Thoracic aorta (tissue), 2 donors: ENCODE results near the gene GRHPR. TPM values are rescaled to one million over a fixed set of nuclear protein-coding genes. Genes with fewer than 3 reads are reported as not detected.

Experiments
- ATAC-seq: fragments of 150-250 bp; one replicate; pipeline ENCODE4 v1.8.0; 2017; ENCODE audit warnings: low read depth; ENCODE audit not compliant: insufficient number of reproducible peaks, low FRiP score
- DNase-seq: peaks from one replicate; pipeline ENCODE4 v3.0.0-alpha.2; 2020; ENCODE audit warnings: low spot score
- H3K27ac ChIP-seq, 2 donors: fragments of 200-600 bp; sonication (generic); 1 replicate in 1 of 2; 2 replicates in 1 of 2; pipeline ENCODE4 v1.5.1; 2016; ENCODE audit warnings: mild to moderate bottlenecking in 2 of 2, moderate library complexity in 2 of 2
- H3K27me3 ChIP-seq: fragments of 200-600 bp; sonication (generic); replicated peaks from 2 replicates; pipeline ENCODE4 v1.6.0; 2016; ENCODE audit warnings: mild to moderate bottlenecking; ENCODE audit not compliant: insufficient read depth
- H3K36me3 ChIP-seq: fragments of 200-600 bp; sonication (generic); one replicate; pipeline ENCODE4 v1.5.1; 2016
- H3K4me1 ChIP-seq, 2 donors: fragments of 200-600 bp; sonication (generic); 1 replicate in 1 of 2; 2 replicates in 1 of 2; pipeline versions ENCODE4 v1.5.1 to v1.6.0; 2016; ENCODE audit warnings: low read depth in 2 of 2, mild to moderate bottlenecking in 1 of 2; ENCODE audit not compliant: control insufficient read depth in 1 of 2
- H3K4me3 ChIP-seq: fragments of 200-600 bp; sonication (generic); 2 replicates; pipeline ENCODE4 v1.5.1; 2016; ENCODE audit warnings: mild to moderate bottlenecking
- H3K9me3 ChIP-seq: fragments of 200-600 bp; sonication (generic); 2 replicates; pipeline ENCODE4 v1.5.1; 2016
- total RNA-seq, 2 donors: library from RNA; depleted of rRNA; stranded (reverse); fragments of >200 nt; gene quantifications; one replicate each; pipeline versions ENCODE4 v1.1.0 to v1.2.3, GENCODE V29; 2016
- TF ChIP-seq, protein P1 (sequence below): fragments of 200-600 bp; sonication (generic); IDR thresholded peaks from one replicate; pipeline ENCODE4 v1.5.1; 2019; ENCODE audit warnings: antibody characterized with exemption

The GRHPR gene
- total RNA-seq, 2 donors from 2014 or later = 111 to 156 TPM

GRCh38 chr9:37453827-37454226, 31.3 kb downstream of the GRHPR start:
- H3K4me1 ChIP-seq = peaks cover 0 to 20% of the 10 kb centered on the region in 2 donors
- no peak for DNase-seq
- TF ChIP-seq, protein P1, sequence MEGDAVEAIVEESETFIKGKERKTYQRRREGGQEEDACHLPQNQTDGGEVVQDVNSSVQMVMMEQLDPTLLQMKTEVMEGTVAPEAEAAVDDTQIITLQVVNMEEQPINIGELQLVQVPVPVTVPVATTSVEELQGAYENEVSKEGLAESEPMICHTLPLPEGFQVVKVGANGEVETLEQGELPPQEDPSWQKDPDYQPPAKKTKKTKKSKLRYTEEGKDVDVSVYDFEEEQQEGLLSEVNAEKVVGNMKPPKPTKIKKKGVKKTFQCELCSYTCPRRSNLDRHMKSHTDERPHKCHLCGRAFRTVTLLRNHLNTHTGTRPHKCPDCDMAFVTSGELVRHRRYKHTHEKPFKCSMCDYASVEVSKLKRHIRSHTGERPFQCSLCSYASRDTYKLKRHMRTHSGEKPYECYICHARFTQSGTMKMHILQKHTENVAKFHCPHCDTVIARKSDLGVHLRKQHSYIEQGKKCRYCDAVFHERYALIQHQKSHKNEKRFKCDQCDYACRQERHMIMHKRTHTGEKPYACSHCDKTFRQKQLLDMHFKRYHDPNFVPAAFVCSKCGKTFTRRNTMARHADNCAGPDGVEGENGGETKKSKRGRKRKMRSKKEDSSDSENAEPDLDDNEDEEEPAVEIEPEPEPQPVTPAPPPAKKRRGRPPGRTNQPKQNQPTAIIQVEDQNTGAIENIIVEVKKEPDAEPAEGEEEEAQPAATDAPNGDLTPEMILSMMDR = no peak
- H3K27ac ChIP-seq = no peak overlapping the region
- peaks cover 3% of the 10 kb centered on the region for H3K36me3 ChIP-seq
- H3K4me3 ChIP-seq = no peak overlapping the region
- H3K9me3 ChIP-seq = no peaks in the 10 kb centered on the region
- ATAC-seq = no peak
- no peaks in the 10 kb centered on the region for H3K27me3 ChIP-seq

- no peak for DNase-seq
- no peak overlapping the region for H3K27ac ChIP-seq
- ATAC-seq = no peak
- H3K4me1 ChIP-seq = peaks cover 0 to 24% of the 10 kb centered on the region in 2 donors
- peaks cover 3% of the 10 kb centered on the region for H3K36me3 ChIP-seq
- H3K4me3 ChIP-seq = no peak overlapping the region
- no peaks in the 10 kb centered on the region for H3K9me3 ChIP-seq
- TF ChIP-seq, protein P1 = no peak
- H3K27me3 ChIP-seq = no peaks in the 10 kb centered on the region
Observed at GRCh38 chr9:37454238-37454637, 31.7 kb downstream of the GRHPR start.

DNA sequence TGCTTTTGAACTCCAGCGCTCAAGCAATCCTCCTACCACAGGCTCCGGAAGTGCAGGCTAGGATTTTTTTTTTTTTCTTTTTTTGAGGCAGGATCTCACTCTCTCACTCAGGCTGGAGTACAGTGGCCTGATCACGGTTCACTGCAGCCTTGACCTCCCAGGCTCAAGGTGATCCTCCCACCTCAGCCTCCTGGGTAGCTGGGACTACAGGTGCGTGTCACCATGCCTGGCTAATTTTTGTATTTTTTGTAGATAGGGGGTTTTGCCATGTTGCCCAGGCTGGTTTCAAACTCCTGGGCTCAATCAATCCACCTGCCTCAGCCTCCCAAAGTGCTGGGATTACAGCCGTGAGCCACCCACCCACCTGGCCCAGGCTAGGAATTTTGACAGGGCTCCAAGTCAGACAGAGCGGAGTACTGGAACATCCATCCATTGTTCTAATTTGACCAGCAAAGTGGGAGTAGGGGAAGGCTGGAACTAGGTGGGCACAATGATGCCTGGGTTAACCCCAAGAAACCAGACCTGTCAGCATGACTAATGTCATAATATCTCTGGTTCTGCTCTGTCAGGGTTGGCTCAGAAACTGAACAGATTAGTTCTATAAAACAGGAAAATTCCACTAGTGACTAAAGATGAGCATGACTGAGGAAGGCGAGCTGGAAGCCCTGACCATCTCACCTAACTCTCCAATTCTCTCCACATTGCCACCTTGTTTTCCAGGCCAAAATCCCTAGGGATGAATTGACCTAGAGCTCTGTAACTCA, 33.6 kb downstream of the GRHPR start:
- TF ChIP-seq, protein P1 = no peak
- ATAC-seq = no peak

DNA sequence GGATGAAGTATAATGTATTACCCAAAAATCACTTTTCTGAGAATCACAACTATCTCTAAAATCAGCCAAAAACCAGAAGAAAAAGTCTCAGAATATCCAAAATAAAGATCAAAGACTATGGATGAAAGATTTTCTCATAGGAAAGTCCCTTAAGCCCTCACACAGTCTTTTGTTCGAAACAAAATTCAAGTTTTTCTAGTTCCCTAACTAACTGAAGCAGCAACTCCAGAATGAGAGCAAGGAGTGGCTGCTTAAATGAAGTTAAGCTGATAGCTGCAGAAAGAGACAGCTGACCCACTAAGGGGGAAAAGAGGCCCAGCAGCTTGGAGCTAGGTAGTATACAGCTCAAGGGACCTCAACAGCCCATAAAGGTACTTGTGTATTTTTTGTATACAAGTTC, 34.3 kb downstream of the GRHPR start:
- H3K4me3 ChIP-seq = no peak overlapping the region
- ATAC-seq = no peak
- peaks cover 3% of the 10 kb centered on the region for H3K36me3 ChIP-seq
- H3K27ac ChIP-seq = no peak overlapping the region
- H3K27me3 ChIP-seq = no peaks in the 10 kb centered on the region
- H3K4me1 ChIP-seq = peaks cover under 1 to 39% of the 10 kb centered on the region in 2 donors
- TF ChIP-seq, protein P1 = no peak
- DNase-seq = no peak
- H3K9me3 ChIP-seq = no peaks in the 10 kb centered on the region

More for the DNA sequence above, 33.6 kb downstream of the GRHPR start:
- Histone ChIP-seq H3K9me3 (no peaks in the 10 kb centered on the region), H3K36me3 (peaks cover 3% of the 10 kb centered on the region), H3K4me3 (no peak overlapping the region), H3K27me3 (no peaks in the 10 kb centered on the region), H3K27ac (no peak overlapping the region), H3K4me1 (peaks cover 0 to 33% of the 10 kb centered on the region in 2 donors)
- no peak for DNase-seq

DNA sequence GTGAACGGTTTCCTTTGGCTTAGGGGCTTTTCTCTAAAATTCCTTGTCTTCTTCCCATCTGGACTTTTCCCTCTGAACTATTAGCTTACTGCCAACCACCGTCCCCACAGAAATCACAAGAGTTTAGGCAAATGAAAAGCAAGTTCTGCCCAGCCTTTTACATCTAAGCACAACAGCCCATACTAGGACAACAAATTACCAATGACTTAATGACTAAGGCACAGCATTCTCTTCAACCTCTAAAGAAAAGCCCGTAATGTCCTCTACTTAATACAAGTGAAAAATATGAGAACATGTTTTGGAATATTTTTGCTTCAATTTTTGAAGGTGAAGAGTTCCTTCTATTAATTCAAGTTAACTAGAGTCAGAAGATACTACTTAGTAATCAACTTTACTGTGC, 41.5 kb downstream of the GRHPR start:
- Histone ChIP-seq H3K9me3 (no peaks in the 10 kb centered on the region), H3K36me3 (no peaks in the 10 kb centered on the region), H3K27ac (peak overlapping the region; percentile 98 to 100), H3K4me1 (peaks cover 17 to 49% of the 10 kb centered on the region in 2 donors), H3K27me3 (no peaks in the 10 kb centered on the region), H3K4me3 (peak overlapping the region; percentile 97)
- no peak for ATAC-seq
- TF ChIP-seq, protein P1 = no peak
- no peak for DNase-seq
